ENCODE results near the gene TRAF3IP3. TPM values are rescaled to one million over a fixed set of nuclear protein-coding genes. Genes with fewer than 3 reads are reported as not detected.

The TRAF3IP3 gene
- total RNA-seq, 6 experiments from 2014 or later = 0.95 to 7.7 (median 1.6) TPM

GRCh38 chr1:209768354-209768774, 12.5 kb downstream of the TRAF3IP3 start:
- Histone ChIP-seq H3K27ac (peak overlapping the region in 2 of 3 donors; percentile 29 to 72), H3K27me3 (no peaks in the 10 kb centered on the region), H3K36me3 (no peaks in the 10 kb centered on the region), H3K4me3 (no peak overlapping the region), H3K4me1 (peaks cover 0 to 4% (median 0%) of the 10 kb centered on the region in 4 donors), H3K9me3 (no peaks in the 10 kb centered on the region)
- WGBS (ENCODE audit: insufficient coverage, low coverage, low lambda C conversion rate, missing lambda C conversion rate) = 59% methylated on average over 9 of the region's 9 CpGs
- ATAC-seq (peak in 3 of 4 donors; percentile 30 to 59 (median 55)), DNase-seq (no peak)
- intact Hi-C loops (cut with DNase I) = loop anchor here in 1 of 2 donors (10.0 kb wide), 1 partner anchor 174 kb away; no protein-coding TSS in a partner anchor
- TF ChIP-seq CTCF (IDR thresholded peaks at IDR 0.05) (no peak), POLR2A (IDR thresholded peaks at IDR 0.05) (no peak)

- 35% methylated on average over 11 of the region's 13 CpGs for WGBS (ENCODE audit: insufficient coverage, low coverage, low lambda C conversion rate, missing lambda C conversion rate)
- H3K36me3 ChIP-seq = no peaks in the 10 kb centered on the region
- intact Hi-C loops (cut with DNase I) = loop anchor here in 1 of 2 donors (10.0 kb wide), 1 partner anchor 175 kb away; no protein-coding TSS in a partner anchor
- no peak overlapping the region for H3K4me3 ChIP-seq
- TF ChIP-seq CTCF (IDR thresholded peaks at IDR 0.05) = no peak
- TF ChIP-seq POLR2A (IDR thresholded peaks at IDR 0.05) = no peak
- no peaks in the 10 kb centered on the region for H3K27me3 ChIP-seq
- H3K9me3 ChIP-seq = no peaks in the 10 kb centered on the region
- peaks cover 0 to 4% (median 0%) of the 10 kb centered on the region in 4 donors for H3K4me1 ChIP-seq
- H3K27ac ChIP-seq = peak overlapping the region in 2 of 3 donors; percentile 30 to 72
- ATAC-seq (peak; percentile 66 to 81 (median 76)), DNase-seq (peak in 2 of 3 donors; percentile 43 to 59)
Observed at GRCh38 chr1:209769171-209769904, 13.5 kb downstream of the TRAF3IP3 start.

- WGBS (ENCODE audit: insufficient coverage, low coverage, low lambda C conversion rate, missing lambda C conversion rate) = 46% methylated on average over 7 of the region's 7 CpGs
- TF ChIP-seq POLR2A (IDR thresholded peaks at IDR 0.05) = no peak
- TF ChIP-seq CTCF (IDR thresholded peaks at IDR 0.05) = no peak
- H3K4me1 ChIP-seq = peaks cover 0 to 4% (median 0%) of the 10 kb centered on the region in 4 donors
- ATAC-seq (no peak), DNase-seq (no peak)
- H3K9me3 ChIP-seq = no peaks in the 10 kb centered on the region
- H3K27me3 ChIP-seq = no peaks in the 10 kb centered on the region
- H3K4me3 ChIP-seq = no peak overlapping the region
- H3K36me3 ChIP-seq = no peaks in the 10 kb centered on the region
- intact Hi-C loops (cut with DNase I) = loop anchor here in 1 of 2 donors (10.0 kb wide), 1 partner anchor 175 kb away; no protein-coding TSS in a partner anchor
- peak overlapping the region in 2 of 3 donors; percentile 30 to 72 for H3K27ac ChIP-seq
Observed at GRCh38 chr1:209769971-209770370, 14.1 kb downstream of the TRAF3IP3 start.

GRCh38 chr1:209770636-209771415, 15.0 kb downstream of the TRAF3IP3 start:
- intact Hi-C loops (cut with DNase I) = no loop called here
- DNase-seq = no peak
- no peak overlapping the region for H3K4me3 ChIP-seq
- H3K4me1 ChIP-seq = peaks cover 0 to 4% (median 0%) of the 10 kb centered on the region in 4 donors
- H3K27me3 ChIP-seq = no peaks in the 10 kb centered on the region
- ATAC-seq = no peak
- no peaks in the 10 kb centered on the region for H3K9me3 ChIP-seq
- no peak overlapping the region for H3K27ac ChIP-seq
- 90% methylated on average over 17 of the region's 17 CpGs for WGBS (ENCODE audit: insufficient coverage, low coverage, low lambda C conversion rate, missing lambda C conversion rate)
- TF ChIP-seq CTCF (IDR thresholded peaks at IDR 0.05) (no peak), POLR2A (IDR thresholded peaks at IDR 0.05) (no peak)
- H3K36me3 ChIP-seq = no peaks in the 10 kb centered on the region

All from right lobe of liver (tissue), 6 donors.